ENCODE data around the gene TUFT1. TPM values are rescaled to one million over a fixed set of nuclear protein-coding genes. Genes with fewer than 3 reads are reported as not detected.

TUFT1 gene
- total and polyA plus RNA-seq, 9 of the 15 experiments (the other 6 are each of a cell fraction or from before 2014, with no cell fraction given) = 0.54 to 2.0 (median 1.7) TPM

GRCh38 chr1:151539321-151540020 lies 638 bp upstream of the TUFT1 start:
- ChIA-PET POLR2A (interaction anchor here (0.5 to 3.4 kb wide), 26 partner anchors 8 to 463 kb away, joined by 3 to 39 read pairs (median 3); partner anchors contain the start of gene MRPL9), CTCF (ENCODE audit: low intra/inter-chr PET ratio) (interaction anchor here (1.1 kb wide), 1 partner anchor 196 kb away, joined by 3 read pairs; no protein-coding TSS in a partner anchor)
- intact Hi-C loops (cut with micrococcal nuclease) = loop anchor here (5.0 kb wide), 1 partner anchor 38 kb away; no protein-coding TSS in a partner anchor
- FAIRE-seq = no peak
- peak; percentile 63 to 89 (median 70) for DNase-seq (ENCODE audit: extremely low read depth in 1 of 4, low spot score in 3 of 4)
- Histone ChIP-seq H3K27me3 (ENCODE audit: control insufficient read depth in 2 of 2, insufficient read depth in 2 of 2, low read length in 2 of 2) (peaks cover 2 to 5% of the 10 kb centered on the region in 2 experiments; a peak in 2 of 5 replicates), H3K79me2 (ENCODE audit: control insufficient read depth, insufficient read depth, low read length) (no peaks in the 10 kb centered on the region), H3K36me3 (ENCODE audit: control insufficient read depth, insufficient read depth, low read length) (no peaks in the 10 kb centered on the region), H3K27ac (ENCODE audit: extremely low read depth, low read depth, low read length) (peak overlapping the region; percentile 70), H2AFZ (ENCODE audit: low read depth, low read length) (peak overlapping the region; percentile 89), H3K4me2 (ENCODE audit: insufficient read depth, low read length) (peak overlapping the region; percentile 89), H4K20me1 (replicated peaks; ENCODE audit: control insufficient read depth, insufficient read depth, low read length) (no peaks in the 10 kb centered on the region; the same call in none of the 2 replicates), H3K9ac (ENCODE audit: insufficient read depth in 1 of 2, low read depth in 2 of 2, low read length in 2 of 2) (peak overlapping the region; percentile 11 to 52; a peak in 3 of 4 replicates), H3K4me1 (replicated peaks in 1 of 2; ENCODE audit: control insufficient read depth in 2 of 2, insufficient read depth in 2 of 2, low read length in 2 of 2) (peaks cover 5 to 14% of the 10 kb centered on the region in 2 experiments; a peak in 4 of 5 replicates), H3K9me1 (ENCODE audit: control insufficient read depth, insufficient read depth, low read length) (no peaks in the 10 kb centered on the region), H3K4me3 (peak overlapping the region; percentile 52), H3K9me3 (replicated peaks; ENCODE audit: control insufficient read depth, insufficient read depth, low read depth, low read length) (no peaks in the 10 kb centered on the region)
- peak; percentile 87 for ATAC-seq
- in situ Hi-C loops (cut with MboI) = loop anchor here (5.0 kb wide), 1 partner anchor 198 kb away; no protein-coding TSS in a partner anchor
- BruUV-seq (replicated peaks) = no TSS peak
- 5% methylated on average over 7 of the region's 7 CpGs for WGBS (ENCODE audit: insufficient coverage, low coverage, missing lambda C conversion rate)
- TF ChIP-seq, protein P1, sequence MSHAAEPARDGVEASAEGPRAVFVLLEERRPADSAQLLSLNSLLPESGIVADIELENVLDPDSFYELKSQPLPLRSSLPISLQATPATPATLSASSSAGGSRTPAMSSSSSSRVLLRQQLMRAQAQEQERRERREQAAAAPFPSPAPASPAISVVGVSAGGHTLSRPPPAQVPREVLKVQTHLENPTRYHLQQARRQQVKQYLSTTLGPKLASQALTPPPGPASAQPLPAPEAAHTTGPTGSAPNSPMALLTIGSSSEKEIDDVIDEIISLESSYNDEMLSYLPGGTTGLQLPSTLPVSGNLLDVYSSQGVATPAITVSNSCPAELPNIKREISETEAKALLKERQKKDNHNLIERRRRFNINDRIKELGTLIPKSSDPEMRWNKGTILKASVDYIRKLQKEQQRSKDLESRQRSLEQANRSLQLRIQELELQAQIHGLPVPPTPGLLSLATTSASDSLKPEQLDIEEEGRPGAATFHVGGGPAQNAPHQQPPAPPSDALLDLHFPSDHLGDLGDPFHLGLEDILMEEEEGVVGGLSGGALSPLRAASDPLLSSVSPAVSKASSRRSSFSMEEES (CRISPR knock-in tag; IDR thresholded peaks at IDR 0.05) = no peak
- TF ChIP-seq, protein P2, sequence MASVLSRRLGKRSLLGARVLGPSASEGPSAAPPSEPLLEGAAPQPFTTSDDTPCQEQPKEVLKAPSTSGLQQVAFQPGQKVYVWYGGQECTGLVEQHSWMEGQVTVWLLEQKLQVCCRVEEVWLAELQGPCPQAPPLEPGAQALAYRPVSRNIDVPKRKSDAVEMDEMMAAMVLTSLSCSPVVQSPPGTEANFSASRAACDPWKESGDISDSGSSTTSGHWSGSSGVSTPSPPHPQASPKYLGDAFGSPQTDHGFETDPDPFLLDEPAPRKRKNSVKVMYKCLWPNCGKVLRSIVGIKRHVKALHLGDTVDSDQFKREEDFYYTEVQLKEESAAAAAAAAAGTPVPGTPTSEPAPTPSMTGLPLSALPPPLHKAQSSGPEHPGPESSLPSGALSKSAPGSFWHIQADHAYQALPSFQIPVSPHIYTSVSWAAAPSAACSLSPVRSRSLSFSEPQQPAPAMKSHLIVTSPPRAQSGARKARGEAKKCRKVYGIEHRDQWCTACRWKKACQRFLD (CRISPR knock-in tag; IDR thresholded peaks at IDR 0.05) = peak; percentile 76; the same call in 1 of the 2 replicates
- TF ChIP-seq ZFP1 (CRISPR knock-in tag; IDR thresholded peaks at IDR 0.05) = no peak
- TF ChIP-seq SUPT5H (IDR thresholded peaks at IDR 0.05) = no peak
- TF ChIP-seq FOSL1 (tag; conservative IDR thresholded peaks at IDR 0.05) = peak; percentile 79
- TF ChIP-seq ZNF165 (CRISPR knock-in tag; IDR thresholded peaks at IDR 0.05; ENCODE audit: borderline replicate concordance) = no peak
- no peak for TF ChIP-seq KLF13 (tag; IDR thresholded peaks at IDR 0.05; ENCODE audit: borderline replicate concordance, low read depth)
- no peak for TF ChIP-seq ELF4 (CRISPR knock-in tag; IDR thresholded peaks at IDR 0.05)
- no peak for TF ChIP-seq THRA (IDR thresholded peaks at IDR 0.05)
- TF ChIP-seq, protein P3, sequence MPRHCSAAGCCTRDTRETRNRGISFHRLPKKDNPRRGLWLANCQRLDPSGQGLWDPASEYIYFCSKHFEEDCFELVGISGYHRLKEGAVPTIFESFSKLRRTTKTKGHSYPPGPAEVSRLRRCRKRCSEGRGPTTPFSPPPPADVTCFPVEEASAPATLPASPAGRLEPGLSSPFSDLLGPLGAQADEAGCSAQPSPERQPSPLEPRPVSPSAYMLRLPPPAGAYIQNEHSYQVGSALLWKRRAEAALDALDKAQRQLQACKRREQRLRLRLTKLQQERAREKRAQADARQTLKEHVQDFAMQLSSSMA (CRISPR knock-in tag; IDR thresholded peaks at IDR 0.05) = no peak
- TF ChIP-seq MAFK (IDR thresholded peaks at IDR 0.05; ENCODE audit: low read length) = peak; percentile 35
- TF ChIP-seq HOXB6 (CRISPR knock-in tag; IDR thresholded peaks at IDR 0.05; ENCODE audit: borderline replicate concordance) = no peak
- TF ChIP-seq, protein P4, sequence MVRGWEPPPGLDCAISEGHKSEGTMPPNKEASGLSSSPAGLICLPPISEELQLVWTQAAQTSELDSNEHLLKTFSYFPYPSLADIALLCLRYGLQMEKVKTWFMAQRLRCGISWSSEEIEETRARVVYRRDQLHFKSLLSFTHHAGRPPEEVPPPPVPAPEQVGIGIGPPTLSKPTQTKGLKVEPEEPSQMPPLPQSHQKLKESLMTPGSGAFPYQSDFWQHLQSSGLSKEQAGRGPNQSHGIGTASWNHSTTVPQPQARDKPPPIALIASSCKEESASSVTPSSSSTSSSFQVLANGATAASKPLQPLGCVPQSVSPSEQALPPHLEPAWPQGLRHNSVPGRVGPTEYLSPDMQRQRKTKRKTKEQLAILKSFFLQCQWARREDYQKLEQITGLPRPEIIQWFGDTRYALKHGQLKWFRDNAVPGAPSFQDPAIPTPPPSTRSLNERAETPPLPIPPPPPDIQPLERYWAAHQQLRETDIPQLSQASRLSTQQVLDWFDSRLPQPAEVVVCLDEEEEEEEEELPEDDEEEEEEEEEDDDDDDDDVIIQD (CRISPR knock-in tag; IDR thresholded peaks at IDR 0.05) = no peak

Measured in K562 (cell line).